OCI-LY3 (cell line): ENCODE measurements around the gene EXTL1.

Source experiments
- H2AFZ ChIP-seq: fragments of 200-600, 300-600 bp; shearing (Covaris generic); 2 replicates; pipeline ENCODE4 v1.6.0; 2014; ENCODE audit warnings: antibody characterized with exemption, low read depth, low read length
- H3K27ac ChIP-seq: fragments of 200-600, 300-600 bp; sonication (generic); 2 replicates; pipeline ENCODE4 v1.5.1; 2014; ENCODE audit warnings: mild to moderate bottlenecking, low read length, moderate library complexity, mixed read lengths
- H3K27me3 ChIP-seq: fragments of 200-600, 300-600 bp; sonication (generic); 2 replicates; pipeline ENCODE4 v1.6.1; 2014; ENCODE audit warnings: low read depth, low read length, mixed read lengths
- H3K36me3 ChIP-seq: fragments of 200-600, 300-600 bp; sonication (generic); replicated peaks from 2 replicates; pipeline ENCODE3; 2014; ENCODE audit warnings: low read depth, low read length, mixed read lengths
- H3K4me1 ChIP-seq: fragments of 300-600, 200-600 bp; sonication (generic); 2 replicates; pipeline ENCODE4 v1.6.1; 2014; ENCODE audit warnings: low read length, mixed read lengths
- H3K4me2 ChIP-seq: fragments of 200-600, 300-600 bp; sonication (generic); 2 replicates; pipeline ENCODE4 v1.6.1; 2014; ENCODE audit warnings: low read length, mixed read lengths
- H3K4me3 ChIP-seq: fragments of 300-600, 200-600 bp; sonication (generic); 2 replicates; pipeline ENCODE4 v1.5.1; 2014; ENCODE audit warnings: antibody characterized with exemption, mild to moderate bottlenecking, low read length, moderate library complexity
- H3K79me2 ChIP-seq: fragments of 300-600, 200-600 bp; shearing (Covaris generic); 2 replicates; pipeline ENCODE4 v1.6.1; 2014; ENCODE audit warnings: mild to moderate bottlenecking, low read length, mixed read lengths
- H3K9ac ChIP-seq: fragments of 300-600, 200-600 bp; shearing (Covaris generic); 2 replicates; pipeline ENCODE4 v1.6.0; 2014; ENCODE audit warnings: mild to moderate bottlenecking, low read length, moderate library complexity
- H3K9me3 ChIP-seq: fragments of 200-600, 300-600 bp; shearing (Covaris generic); 2 replicates; pipeline ENCODE4 v1.6.1; 2014; ENCODE audit warnings: low read length, mixed read lengths; ENCODE audit not compliant: insufficient read depth
- H4K20me1 ChIP-seq: fragments of 200-600, 300-600 bp; sonication (generic); 2 replicates; pipeline ENCODE4 v1.6.1; 2016; ENCODE audit warnings: low read length, mixed read lengths; ENCODE audit not compliant: insufficient read depth
- EZH2phosphoT487 ChIP-seq: fragments of 200-600 bp; shearing (Covaris generic); IDR thresholded peaks from 2 replicates; pipeline ENCODE4 v1.6.1; 2018; ENCODE audit warnings: antibody characterized with exemption, mixed run types, low read depth
- TF ChIP-seq, protein P1 (sequence below): fragments of 200-600, 300-600 bp; sonication (generic); IDR thresholded peaks from 2 replicates; pipeline ENCODE4 v1.5.1; 2014; ENCODE audit warnings: antibody characterized with exemption, low read length, low read depth

EXTL1 gene

GRCh38 chr1:26057189-26057588 is 35.6 kb downstream of the EXTL1 start:
- Histone ChIP-seq H2AFZ (no peak overlapping the region), H3K4me1 (no peaks in the 10 kb centered on the region), H3K79me2 (no peaks in the 10 kb centered on the region), H3K27me3 (no peaks in the 10 kb centered on the region), H4K20me1 (no peaks in the 10 kb centered on the region), H3K9ac (no peak overlapping the region), H3K9me3 (no peaks in the 10 kb centered on the region), H3K4me3 (no peak overlapping the region), H3K36me3 (no peaks in the 10 kb centered on the region), H3K27ac (no peak overlapping the region), H3K4me2 (no peak overlapping the region)
- TF ChIP-seq, protein P1, sequence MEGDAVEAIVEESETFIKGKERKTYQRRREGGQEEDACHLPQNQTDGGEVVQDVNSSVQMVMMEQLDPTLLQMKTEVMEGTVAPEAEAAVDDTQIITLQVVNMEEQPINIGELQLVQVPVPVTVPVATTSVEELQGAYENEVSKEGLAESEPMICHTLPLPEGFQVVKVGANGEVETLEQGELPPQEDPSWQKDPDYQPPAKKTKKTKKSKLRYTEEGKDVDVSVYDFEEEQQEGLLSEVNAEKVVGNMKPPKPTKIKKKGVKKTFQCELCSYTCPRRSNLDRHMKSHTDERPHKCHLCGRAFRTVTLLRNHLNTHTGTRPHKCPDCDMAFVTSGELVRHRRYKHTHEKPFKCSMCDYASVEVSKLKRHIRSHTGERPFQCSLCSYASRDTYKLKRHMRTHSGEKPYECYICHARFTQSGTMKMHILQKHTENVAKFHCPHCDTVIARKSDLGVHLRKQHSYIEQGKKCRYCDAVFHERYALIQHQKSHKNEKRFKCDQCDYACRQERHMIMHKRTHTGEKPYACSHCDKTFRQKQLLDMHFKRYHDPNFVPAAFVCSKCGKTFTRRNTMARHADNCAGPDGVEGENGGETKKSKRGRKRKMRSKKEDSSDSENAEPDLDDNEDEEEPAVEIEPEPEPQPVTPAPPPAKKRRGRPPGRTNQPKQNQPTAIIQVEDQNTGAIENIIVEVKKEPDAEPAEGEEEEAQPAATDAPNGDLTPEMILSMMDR: no peak
- TF ChIP-seq EZH2phosphoT487: no peak

- Histone ChIP-seq H4K20me1 (no peaks in the 10 kb centered on the region), H3K27me3 (no peaks in the 10 kb centered on the region), H3K9ac (no peak overlapping the region), H3K9me3 (no peaks in the 10 kb centered on the region), H3K36me3 (no peaks in the 10 kb centered on the region), H3K79me2 (no peaks in the 10 kb centered on the region), H3K4me2 (no peak overlapping the region), H3K27ac (no peak overlapping the region), H3K4me3 (no peak overlapping the region), H2AFZ (no peak overlapping the region), H3K4me1 (no peaks in the 10 kb centered on the region)
- TF ChIP-seq, protein P1: no peak
- no peak for TF ChIP-seq EZH2phosphoT487
These were observed 36.5 kb downstream of the EXTL1 start for GRCh38 chr1:26058052-26058595.

- no peak for TF ChIP-seq EZH2phosphoT487
- TF ChIP-seq, protein P1: no peak
- no peak overlapping the region for H3K9ac ChIP-seq
These were observed 38.3 kb downstream of the EXTL1 start for GRCh38 chr1:26059906-26060305.

DNA sequence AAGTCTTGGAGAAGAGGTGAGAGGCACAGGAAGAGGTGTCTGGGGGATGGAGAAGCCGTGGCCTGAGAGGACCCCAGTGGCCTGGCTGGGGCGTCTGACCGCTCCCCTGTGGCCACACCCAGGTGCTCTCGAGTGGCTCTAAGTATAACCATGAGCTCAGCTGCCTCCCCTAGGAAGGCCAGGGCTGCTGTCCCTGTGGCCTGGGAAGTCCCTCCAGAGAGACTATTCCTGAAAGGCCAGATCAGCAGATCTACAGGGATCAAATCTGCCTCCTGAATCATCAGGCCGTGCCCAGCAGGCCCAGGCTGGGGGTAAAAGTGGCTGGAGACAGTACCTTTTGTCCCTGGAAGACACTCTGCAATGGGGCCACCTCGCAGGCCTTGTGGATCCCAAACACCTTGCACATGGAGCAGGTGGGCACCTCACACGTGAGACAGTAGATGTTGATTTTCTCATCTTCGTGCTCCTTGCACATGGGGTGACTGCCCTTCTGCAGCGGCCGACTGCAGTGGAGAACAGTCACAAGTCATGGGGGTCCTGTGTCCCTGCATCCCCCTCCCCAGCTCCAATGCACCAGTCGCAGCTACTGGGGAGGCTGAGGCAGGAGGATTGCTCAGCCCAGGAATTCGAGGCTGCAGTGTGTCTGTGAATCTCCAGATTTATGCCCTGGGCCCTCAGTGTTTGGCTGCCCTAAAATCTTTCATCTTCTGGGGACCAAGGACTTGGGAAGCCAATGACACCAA is 39.4 kb downstream of the EXTL1 start:
- Histone ChIP-seq H3K9ac (no peak overlapping the region), H3K9me3 (no peaks in the 10 kb centered on the region), H3K4me3 (no peak overlapping the region), H3K79me2 (no peaks in the 10 kb centered on the region), H3K27ac (no peak overlapping the region), H2AFZ (no peak overlapping the region), H4K20me1 (no peaks in the 10 kb centered on the region), H3K36me3 (no peaks in the 10 kb centered on the region), H3K27me3 (no peaks in the 10 kb centered on the region), H3K4me1 (no peaks in the 10 kb centered on the region), H3K4me2 (no peak overlapping the region)
- TF ChIP-seq EZH2phosphoT487: no peak
- TF ChIP-seq, protein P1: no peak

More at GRCh38 chr1:26059906-26060305, 38.3 kb downstream of the EXTL1 start:
- no peaks in the 10 kb centered on the region for H3K27me3 ChIP-seq
- no peak overlapping the region for H3K4me3 ChIP-seq
- H2AFZ ChIP-seq: no peak overlapping the region
- no peak overlapping the region for H3K4me2 ChIP-seq
- H3K27ac ChIP-seq: no peak overlapping the region
- H3K9me3 ChIP-seq: no peaks in the 10 kb centered on the region
- no peaks in the 10 kb centered on the region for H3K4me1 ChIP-seq
- H3K79me2 ChIP-seq: no peaks in the 10 kb centered on the region
- H4K20me1 ChIP-seq: no peaks in the 10 kb centered on the region
- no peaks in the 10 kb centered on the region for H3K36me3 ChIP-seq
